Stimulated activated naive CD8-positive, alpha-beta T cell treated with anti-CD3 and anti-CD28 coated beads, Interleukin-15, Interleukin-2, amounts not matched to agents 100 ng/mL and 50 ng/mL, for 24 hours (primary cell): ENCODE measurements around the gene VPS41.

Source experiments
- H3K27ac Mint-ChIP-seq: one replicate; pipeline ENCODE4 v1.8.0; 2021; ENCODE audit warnings: mild to moderate bottlenecking, mixed read lengths
- H3K27me3 Mint-ChIP-seq: one replicate; pipeline ENCODE4 v1.8.0; 2021; ENCODE audit warnings: mixed read lengths
- H3K36me3 Mint-ChIP-seq: one replicate; pipeline ENCODE4 v1.8.0; 2021; ENCODE audit warnings: low read depth, mixed read lengths
- H3K4me1 Mint-ChIP-seq: one replicate; pipeline ENCODE4 v1.8.0; 2021; ENCODE audit warnings: low read depth, mixed read lengths
- H3K4me3 Mint-ChIP-seq: one replicate; pipeline ENCODE4 v1.8.0; 2021; ENCODE audit warnings: mild to moderate bottlenecking, mixed read lengths
- H3K9me3 Mint-ChIP-seq: one replicate; pipeline ENCODE4 v1.8.0; 2021; ENCODE audit warnings: mixed read lengths

Gene VPS41

DNA sequence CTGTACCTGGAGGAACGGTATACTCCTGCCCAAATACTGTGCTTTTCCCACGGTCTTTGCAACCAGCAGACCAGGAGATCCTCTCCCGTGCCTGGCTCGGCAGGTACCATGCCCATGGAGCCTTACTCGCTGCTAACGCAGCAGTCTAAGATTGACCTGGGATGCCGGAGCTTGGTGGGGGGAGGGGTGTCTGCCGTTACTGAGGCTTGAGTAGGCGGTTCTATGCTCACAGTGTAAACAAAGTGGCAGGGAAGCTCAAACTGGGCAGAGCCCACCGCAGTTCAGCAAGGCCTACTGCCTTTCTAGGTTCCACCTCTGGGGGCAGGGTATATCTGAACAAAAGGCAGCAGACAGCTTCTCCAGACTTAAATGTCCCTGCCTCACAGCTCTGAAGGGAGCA is 22.7 kb downstream of the VPS41 start:
- Mint-ChIP-seq H3K4me1 (peaks cover 44% of the 10 kb centered on the region), H3K36me3 (peaks cover 65% of the 10 kb centered on the region), H3K27me3 (no peaks in the 10 kb centered on the region), H3K4me3 (no peak overlapping the region), H3K27ac (no peak overlapping the region), H3K9me3 (peaks cover 4% of the 10 kb centered on the region)

GRCh38 chr7:38883706-38884105 is 25.3 kb downstream of the VPS41 start:
- Mint-ChIP-seq H3K9me3 (peaks cover 4% of the 10 kb centered on the region), H3K4me1 (peaks cover 60% of the 10 kb centered on the region), H3K27me3 (no peaks in the 10 kb centered on the region), H3K4me3 (no peak overlapping the region), H3K36me3 (peaks cover 63% of the 10 kb centered on the region), H3K27ac (no peak overlapping the region)

DNA sequence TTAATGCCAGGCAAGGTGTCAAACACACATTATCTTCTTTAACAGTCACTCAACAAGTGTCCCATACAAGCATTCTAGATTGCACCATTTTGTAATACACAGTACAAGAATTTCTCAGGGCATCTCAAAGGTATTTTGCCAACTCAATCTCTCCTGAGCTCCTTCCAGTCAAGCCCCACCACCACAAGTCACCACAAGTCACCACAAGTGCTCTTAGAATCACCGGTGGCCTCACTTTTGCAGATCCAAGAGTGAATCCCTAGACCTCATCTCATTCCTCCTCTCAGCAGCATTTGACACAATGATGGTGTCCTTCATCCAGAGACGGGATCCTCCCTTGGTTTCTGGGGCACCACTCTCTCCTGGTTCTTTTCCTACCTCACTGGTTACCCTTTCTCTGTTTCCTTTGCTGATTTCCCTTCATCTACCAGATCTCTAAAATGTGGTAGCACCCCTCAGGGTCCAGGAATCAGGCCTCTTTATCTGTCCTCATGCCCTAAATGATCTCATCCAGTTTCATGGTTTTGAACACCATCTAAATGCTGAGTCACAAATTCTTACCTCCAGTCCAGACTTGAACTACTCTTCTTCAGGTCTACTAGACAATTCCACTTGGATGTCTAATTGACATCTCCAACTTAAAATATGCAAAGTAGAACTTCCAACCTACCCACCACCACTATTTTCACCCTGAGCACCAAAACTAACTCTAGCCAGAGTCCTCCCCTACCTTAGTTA is 26.9 kb downstream of the VPS41 start:
- Mint-ChIP-seq H3K4me3 (no peak overlapping the region), H3K27ac (no peak overlapping the region), H3K9me3 (peaks cover under 1% of the 10 kb centered on the region), H3K27me3 (no peaks in the 10 kb centered on the region), H3K36me3 (peaks cover 50% of the 10 kb centered on the region), H3K4me1 (peaks cover 57% of the 10 kb centered on the region)

DNA sequence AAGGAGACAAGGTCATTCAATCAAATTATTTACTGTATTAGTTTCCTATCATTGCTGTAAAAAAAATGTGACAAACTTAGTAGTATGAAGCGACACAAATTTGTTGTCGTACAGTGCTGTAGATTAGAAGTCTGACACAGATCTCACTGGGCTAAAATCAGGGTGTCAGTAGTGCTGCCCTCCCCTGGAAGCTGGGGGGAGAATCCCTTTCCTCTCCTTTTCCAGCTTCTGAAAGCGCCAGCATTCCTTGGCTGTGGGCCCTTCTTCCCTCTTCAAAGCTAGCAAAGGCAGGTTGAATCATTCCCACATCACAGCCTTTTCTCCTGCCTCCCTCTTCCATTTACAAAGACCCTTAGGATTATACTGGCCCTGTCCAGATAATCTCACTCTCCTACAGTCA is 28.0 kb downstream of the VPS41 start:
- Mint-ChIP-seq H3K27me3 (no peaks in the 10 kb centered on the region), H3K9me3 (no peaks in the 10 kb centered on the region), H3K27ac (no peak overlapping the region), H3K4me3 (no peak overlapping the region), H3K4me1 (peaks cover 53% of the 10 kb centered on the region), H3K36me3 (peaks cover 46% of the 10 kb centered on the region)

GRCh38 chr7:38880454-38880853 is 28.5 kb downstream of the VPS41 start:
- Mint-ChIP-seq H3K4me1 (peaks cover 53% of the 10 kb centered on the region), H3K4me3 (no peak overlapping the region), H3K27ac (no peak overlapping the region), H3K9me3 (no peaks in the 10 kb centered on the region), H3K27me3 (no peaks in the 10 kb centered on the region), H3K36me3 (peaks cover 41% of the 10 kb centered on the region)

- H3K27me3 Mint-ChIP-seq, result no peaks in the 10 kb centered on the region
- peaks cover 53% of the 10 kb centered on the region for H3K4me1 Mint-ChIP-seq
- H3K36me3 Mint-ChIP-seq, result peaks cover 38% of the 10 kb centered on the region
- no peak overlapping the region for H3K27ac Mint-ChIP-seq
- H3K9me3 Mint-ChIP-seq, result no peaks in the 10 kb centered on the region
- no peak overlapping the region for H3K4me3 Mint-ChIP-seq
Measured at GRCh38 chr7:38880035-38880434, 29.0 kb downstream of the VPS41 start.

DNA sequence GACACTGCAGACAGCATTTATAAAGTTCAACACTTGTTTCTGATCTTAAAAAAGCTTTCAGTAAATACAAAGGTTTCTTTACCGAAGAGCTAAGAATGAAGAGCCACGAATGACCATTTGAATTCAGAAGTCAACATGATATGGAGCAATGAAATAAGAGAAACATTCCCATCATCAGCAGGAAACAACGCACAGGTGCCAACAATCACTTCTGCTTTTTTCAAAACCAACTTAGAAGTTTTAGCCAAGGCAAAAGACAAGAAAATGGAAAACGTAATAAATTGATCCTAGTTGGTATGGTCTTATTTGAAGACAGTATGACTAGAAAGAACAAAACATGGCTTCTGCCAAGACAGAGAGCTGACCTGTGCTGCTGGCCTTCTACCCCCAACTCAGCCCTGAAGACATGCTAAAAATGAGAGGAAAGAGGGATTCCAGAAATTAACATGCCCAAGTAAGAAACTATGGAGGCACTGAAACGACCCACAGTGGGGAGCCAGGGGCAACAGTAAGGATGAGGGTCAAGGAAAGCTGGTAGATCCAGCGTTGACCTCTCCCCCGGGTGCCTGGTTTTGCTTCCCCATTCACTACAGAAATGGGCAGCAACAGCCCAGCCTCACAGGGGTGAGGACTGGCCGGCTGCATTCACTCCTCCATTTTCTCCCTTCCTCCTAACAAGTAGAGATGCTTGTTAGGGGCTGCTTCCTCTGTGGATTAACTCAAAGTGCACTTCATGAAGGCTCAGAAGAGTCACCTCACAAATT is 30.1 kb downstream of the VPS41 start:
- Mint-ChIP-seq H3K4me1 (peaks cover 48% of the 10 kb centered on the region), H3K4me3 (no peak overlapping the region), H3K36me3 (peaks cover 33% of the 10 kb centered on the region), H3K9me3 (no peaks in the 10 kb centered on the region), H3K27me3 (no peaks in the 10 kb centered on the region), H3K27ac (no peak overlapping the region)

- peaks cover 8% of the 10 kb centered on the region for H3K36me3 Mint-ChIP-seq
- H3K27ac Mint-ChIP-seq, result no peak overlapping the region
- H3K9me3 Mint-ChIP-seq, result no peaks in the 10 kb centered on the region
- no peaks in the 10 kb centered on the region for H3K27me3 Mint-ChIP-seq
- H3K4me1 Mint-ChIP-seq, result peaks cover 12% of the 10 kb centered on the region
- H3K4me3 Mint-ChIP-seq, result no peak overlapping the region
Measured at GRCh38 chr7:38873433-38873832, 35.6 kb downstream of the VPS41 start.

DNA sequence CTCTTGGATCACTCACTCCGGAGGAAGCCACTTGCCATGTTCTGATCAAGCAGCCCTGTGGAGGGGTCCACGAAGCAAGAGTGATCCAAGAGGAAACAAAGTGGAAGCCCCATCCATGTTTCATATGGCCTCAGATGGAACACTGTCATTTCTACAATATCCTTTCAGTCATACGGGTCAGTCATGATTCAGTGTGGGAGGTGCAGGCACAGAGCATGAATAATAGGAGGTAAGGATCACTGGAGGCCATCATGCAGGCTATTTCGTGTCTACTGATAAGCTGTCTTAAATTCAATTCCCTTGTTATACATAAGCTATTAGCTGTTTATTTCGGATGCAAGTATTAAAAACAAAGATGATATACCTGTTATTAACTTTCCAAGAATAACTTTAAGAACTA is 36.8 kb downstream of the VPS41 start:
- H3K27ac Mint-ChIP-seq, result no peak overlapping the region
- no peaks in the 10 kb centered on the region for H3K27me3 Mint-ChIP-seq
- no peaks in the 10 kb centered on the region for H3K9me3 Mint-ChIP-seq

DNA sequence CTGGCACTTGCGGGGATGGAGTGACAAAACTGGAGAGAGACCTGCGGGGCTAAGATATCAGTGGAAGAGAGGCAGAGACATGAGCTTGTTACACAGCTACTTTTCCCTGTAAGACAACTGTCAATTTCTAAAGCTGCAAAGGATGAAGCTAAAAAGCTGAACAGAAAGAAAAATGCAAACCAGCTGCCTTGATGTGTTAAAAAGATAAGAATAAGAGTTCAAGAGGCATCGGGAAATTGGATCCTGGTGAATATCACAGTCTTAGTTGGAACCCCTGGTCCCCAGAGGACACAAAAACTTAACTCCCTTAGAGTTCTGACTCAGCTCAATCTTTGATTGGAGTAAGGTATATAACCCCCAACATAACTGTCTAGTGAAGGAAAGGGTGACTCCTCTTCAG is 38.8 kb downstream of the VPS41 start:
- no peak overlapping the region for H3K4me3 Mint-ChIP-seq
- H3K4me1 Mint-ChIP-seq, result peaks cover 4% of the 10 kb centered on the region
- H3K9me3 Mint-ChIP-seq, result no peaks in the 10 kb centered on the region
- H3K36me3 Mint-ChIP-seq, result peaks cover 8% of the 10 kb centered on the region
- H3K27ac Mint-ChIP-seq, result no peak overlapping the region
- no peaks in the 10 kb centered on the region for H3K27me3 Mint-ChIP-seq

More for the DNA sequence above, 36.8 kb downstream of the VPS41 start:
- peaks cover 8% of the 10 kb centered on the region for H3K36me3 Mint-ChIP-seq
- H3K4me3 Mint-ChIP-seq, result no peak overlapping the region
- H3K4me1 Mint-ChIP-seq, result peaks cover 4% of the 10 kb centered on the region

- Mint-ChIP-seq H3K36me3 (peaks cover 37% of the 10 kb centered on the region), H3K27ac (no peak overlapping the region), H3K4me1 (no peaks in the 10 kb centered on the region), H3K4me3 (no peak overlapping the region), H3K27me3 (no peaks in the 10 kb centered on the region), H3K9me3 (no peaks in the 10 kb centered on the region)
Measured at GRCh38 chr7:38863601-38864291, 45.2 kb downstream of the VPS41 start.

GRCh38 chr7:38862666-38863065 is 46.3 kb downstream of the VPS41 start:
- no peaks in the 10 kb centered on the region for H3K9me3 Mint-ChIP-seq
- no peaks in the 10 kb centered on the region for H3K27me3 Mint-ChIP-seq
- H3K27ac Mint-ChIP-seq, result no peak overlapping the region
- peaks cover 39% of the 10 kb centered on the region for H3K36me3 Mint-ChIP-seq
- H3K4me3 Mint-ChIP-seq, result no peak overlapping the region
- H3K4me1 Mint-ChIP-seq, result peaks cover 2% of the 10 kb centered on the region

GRCh38 chr7:38858259-38858884 is 50.6 kb downstream of the VPS41 start:
- Mint-ChIP-seq H3K4me1 (peaks cover 23% of the 10 kb centered on the region), H3K27ac (no peak overlapping the region), H3K27me3 (no peaks in the 10 kb centered on the region), H3K9me3 (peaks cover 6% of the 10 kb centered on the region), H3K36me3 (peaks cover 56% of the 10 kb centered on the region), H3K4me3 (no peak overlapping the region)

DNA sequence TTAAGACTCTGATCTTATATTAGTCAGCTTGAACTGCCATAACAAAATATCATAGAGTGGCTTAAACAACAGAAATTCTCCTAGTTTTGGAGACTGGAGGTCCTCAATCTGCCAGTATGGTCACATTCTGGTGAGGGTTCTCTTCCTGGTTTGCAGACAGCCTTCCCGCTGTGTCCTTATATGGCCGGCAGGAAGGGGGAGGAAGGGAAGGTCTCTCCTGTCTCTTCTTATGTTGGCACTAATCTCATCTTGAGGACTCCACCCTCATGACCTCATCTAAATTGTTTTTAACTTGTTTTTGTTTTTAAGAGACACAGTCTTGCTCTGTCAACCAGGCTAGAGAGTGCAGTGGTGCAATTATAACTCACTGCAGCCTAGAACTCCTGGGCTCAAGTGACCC is 53.1 kb downstream of the VPS41 start:
- Mint-ChIP-seq H3K4me3 (no peak overlapping the region), H3K27me3 (no peaks in the 10 kb centered on the region), H3K9me3 (peaks cover 6% of the 10 kb centered on the region), H3K36me3 (peaks cover 39% of the 10 kb centered on the region), H3K27ac (no peak overlapping the region), H3K4me1 (peaks cover 23% of the 10 kb centered on the region)

DNA sequence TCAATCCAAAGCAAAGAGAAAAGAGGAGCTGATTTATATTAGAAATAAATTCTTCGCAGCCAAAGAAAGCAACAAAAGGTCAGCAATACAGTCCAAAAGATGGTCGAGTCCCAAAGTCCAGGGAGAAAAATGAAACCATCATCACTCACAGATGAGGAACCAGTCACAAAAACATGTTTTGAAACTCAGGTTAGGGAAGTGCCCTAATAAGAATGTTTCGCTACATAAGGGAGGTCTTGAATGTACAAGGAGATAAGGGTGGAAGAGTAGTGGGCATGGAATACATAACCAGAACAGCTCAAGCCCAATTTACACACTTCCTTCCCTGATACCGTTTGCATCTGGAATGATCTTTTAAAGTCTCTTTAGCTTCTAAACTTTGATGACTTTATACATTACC is 53.6 kb downstream of the VPS41 start:
- no peak overlapping the region for H3K4me3 Mint-ChIP-seq
- peaks cover 6% of the 10 kb centered on the region for H3K9me3 Mint-ChIP-seq
- H3K36me3 Mint-ChIP-seq, result peaks cover 35% of the 10 kb centered on the region
- H3K4me1 Mint-ChIP-seq, result peaks cover 23% of the 10 kb centered on the region
- no peaks in the 10 kb centered on the region for H3K27me3 Mint-ChIP-seq
- H3K27ac Mint-ChIP-seq, result peak overlapping the region; percentile 2
